Common myeloid progenitor, CD34-positive (primary cell): ENCODE results near the gene COPRS.
A peak's percentile ranks its signal among the peaks of the same experiment; 100 is the strongest.
"Not testable (repeated sequence)": the region's sequence is repeated elsewhere in the genome, so short reads cannot be mapped to it uniquely, and the experiment has no call there.

Experiments
- CTCF ChIA-PET: fragments of 350-600 bp; sonication (Branson Sonifier 250); formaldehyde crosslinking; loops from one replicate; lab custom pipeline; 2021; ENCODE audit warnings: antibody characterized with exemption; lab: Charles Lee
- POLR2A ChIA-PET: fragments of 350-600 bp; sonication (Branson Sonifier 250); formaldehyde crosslinking; loops from one replicate; lab custom pipeline; 2021; ENCODE audit warnings: antibody characterized with exemption; lab: Charles Lee
- DNase-seq, 3 donors: peaks; one replicate each; pipeline versions ENCODE4 v3.0.0 to v3.0.0-alpha.2; 2013
- H3K27ac ChIP-seq, 2 experiments: 1 replicate in 1 of 2; 2 replicates in 1 of 2; pipeline ENCODE4 v1.7.0; 2013; ENCODE audit warnings: inconsistent platforms in 2 of 2, low read length in 2 of 2, mild to moderate bottlenecking in 2 of 2, low read depth in 1 of 2, moderate library complexity in 1 of 2; ENCODE audit not compliant: severe bottlenecking in 2 of 2, insufficient read depth in 1 of 2, poor library complexity in 1 of 2
- H3K27me3 ChIP-seq, 5 experiments: replicated peaks in 2 of 5; 1 replicate in 3 of 5; 2 replicates in 2 of 5; pipeline versions ENCODE4 v1.6.1 to v1.7.0; 2013; ENCODE audit warnings: low read length in 4 of 5, mild to moderate bottlenecking in 2 of 5, moderate library complexity in 2 of 5, inconsistent platforms in 1 of 5; ENCODE audit not compliant: insufficient read depth in 5 of 5, control insufficient read depth in 4 of 5
- H3K36me3 ChIP-seq, 4 experiments: 1 replicate in 2 of 4; 2 replicates in 2 of 4; pipeline versions ENCODE4 v1.6.1 to v1.7.0; 2013; ENCODE audit warnings: low read length in 3 of 4, control low read depth in 1 of 4, mild to moderate bottlenecking in 1 of 4; ENCODE audit not compliant: control insufficient read depth in 4 of 4, insufficient read depth in 4 of 4
- H3K4me1 ChIP-seq, 4 experiments: 1 replicate in 3 of 4; 2 replicates in 1 of 4; pipeline versions ENCODE4 v1.6.1 to v1.7.1; 2013; ENCODE audit warnings: low read length in 3 of 4, mild to moderate bottlenecking in 3 of 4, control low read depth in 1 of 4, inconsistent platforms in 1 of 4, moderate library complexity in 1 of 4; ENCODE audit not compliant: control insufficient read depth in 4 of 4, insufficient read depth in 4 of 4; ENCODE audit errors: control extremely low read depth in 1 of 4
- H3K4me3 ChIP-seq, 7 experiments: 1 replicate in 4 of 7; 2 replicates in 3 of 7; pipeline versions ENCODE4 v1.5.1 to v1.7.0; 2013; ENCODE audit warnings: mild to moderate bottlenecking in 7 of 7, low read length in 6 of 7, moderate library complexity in 6 of 7, inconsistent platforms in 2 of 7, low read depth in 2 of 7, control low read depth in 1 of 7; ENCODE audit not compliant: insufficient read depth in 4 of 7, control insufficient read depth in 1 of 7; ENCODE audit errors: extremely low read depth in 1 of 7
- H3K9me3 ChIP-seq, 5 experiments: 1 replicate in 4 of 5; 2 replicates in 1 of 5; pipeline versions ENCODE4 v1.6.1 to v1.7.1; 2013; ENCODE audit warnings: low read length in 4 of 5, mild to moderate bottlenecking in 2 of 5, inconsistent platforms in 1 of 5, low read depth in 1 of 5, moderate library complexity in 1 of 5; ENCODE audit not compliant: control insufficient read depth in 4 of 5, insufficient read depth in 2 of 5; ENCODE audit errors: control extremely low read depth in 1 of 5
- WGBS: methylation state at CpG from one replicate; pipeline ENCODE4 v1.1.5; 2013; ENCODE audit not compliant: insufficient coverage; 5-methylcytosine and 5-hydroxymethylcytosine counted together

Gene COPRS

GRCh38 chr17:31835984-31836383 is 23.1 kb downstream of the COPRS start:
- H3K9me3 ChIP-seq = no peaks in the 10 kb centered on the region
- ChIA-PET CTCF (no interaction called here), POLR2A (no interaction called here)

GRCh38 chr17:31834448-31834847 is 24.6 kb downstream of the COPRS start:
- POLR2A ChIA-PET = no interaction called here

More at GRCh38 chr17:31835984-31836383, 23.1 kb downstream of the COPRS start:
- H3K36me3 ChIP-seq = no peaks in the 10 kb centered on the region
- 95% methylated on average over 3 of the region's 4 CpGs for WGBS
- H3K4me1 ChIP-seq = peaks cover 0 to 16% (median 10%) of the 10 kb centered on the region in 4 experiments
- no peak for DNase-seq
- no peak overlapping the region for H3K4me3 ChIP-seq
- no peaks in the 10 kb centered on the region for H3K27me3 ChIP-seq
- no peak overlapping the region for H3K27ac ChIP-seq

GRCh38 chr17:31832746-31833145 is 26.3 kb downstream of the COPRS start:
- WGBS = 100% methylated on average over 5 of the region's 9 CpGs
- Histone ChIP-seq H3K36me3 (no peaks in the 10 kb centered on the region), H3K27me3 (no peaks in the 10 kb centered on the region), H3K9me3 (no peaks in the 10 kb centered on the region), H3K27ac (no peak overlapping the region), H3K4me3 (no peak overlapping the region), H3K4me1 (peaks cover 0 to 16% (median 10%) of the 10 kb centered on the region in 4 experiments)
- ChIA-PET CTCF (no interaction called here), POLR2A (no interaction called here)
- no peak for DNase-seq

More at GRCh38 chr17:31834448-31834847, 24.6 kb downstream of the COPRS start:
- no peaks in the 10 kb centered on the region for H3K27me3 ChIP-seq
- H3K27ac ChIP-seq = no peak overlapping the region
- H3K4me1 ChIP-seq = peaks cover 0 to 16% (median 10%) of the 10 kb centered on the region in 4 experiments
- H3K9me3 ChIP-seq = no peaks in the 10 kb centered on the region
- CTCF ChIA-PET = interaction anchor here (0.7 to 1.2 kb wide), 2 partner anchors 8 to 301 kb away, joined by 3 read pairs; no protein-coding TSS in a partner anchor
- peak; percentile 29 to 62 (median 59) for DNase-seq
- H3K36me3 ChIP-seq = no peaks in the 10 kb centered on the region
- H3K4me3 ChIP-seq = no peak overlapping the region
- WGBS = 23% methylated on average over 6 of the region's 7 CpGs

- Histone ChIP-seq H3K4me1 (peaks cover 0 to 16% (median 13%) of the 10 kb centered on the region in 4 experiments), H3K27me3 (no peaks in the 10 kb centered on the region), H3K9me3 (no peaks in the 10 kb centered on the region), H3K4me3 (no peak overlapping the region), H3K36me3 (no peaks in the 10 kb centered on the region), H3K27ac (no peak overlapping the region)
- no peak for DNase-seq
- CTCF ChIA-PET = interaction anchor here (1.2 to 1.3 kb wide), 2 partner anchors 7 to 239 kb away, joined by 3 read pairs; no protein-coding TSS in a partner anchor
- WGBS = 89% methylated on average over 10 of the region's 12 CpGs
- POLR2A ChIA-PET = no interaction called here
Measured at GRCh38 chr17:31830971-31831858, 27.8 kb downstream of the COPRS start.

- Histone ChIP-seq H3K27ac (no peak overlapping the region), H3K4me3 (no peak overlapping the region), H3K9me3 (no peaks in the 10 kb centered on the region), H3K27me3 (no peaks in the 10 kb centered on the region), H3K36me3 (no peaks in the 10 kb centered on the region), H3K4me1 (peaks cover 0 to 16% (median 14%) of the 10 kb centered on the region in 4 experiments)
- 100% methylated on average over 1 of the region's 3 CpGs for WGBS
- no peak for DNase-seq
- ChIA-PET CTCF (interaction anchor here (1.3 kb wide), 1 partner anchor 12 kb away, joined by 4 read pairs; no protein-coding TSS in a partner anchor), POLR2A (no interaction called here)
Measured at GRCh38 chr17:31829649-31830048, 29.4 kb downstream of the COPRS start.

- H3K36me3 ChIP-seq, H3K9me3 ChIP-seq, H3K4me3 ChIP-seq, H3K27ac ChIP-seq, DNase-seq, H3K27me3 ChIP-seq, POLR2A ChIA-PET, CTCF ChIA-PET: not testable (repeated sequence)
- H3K4me1 ChIP-seq = peaks cover 0 to 11% (median 8%) of the 10 kb centered on the region in 4 experiments
- 100% methylated on average over 2 of the region's 4 CpGs for WGBS
Measured at GRCh38 chr17:31828955-31829354, 30.1 kb downstream of the COPRS start.
